C1 segment of cervical spinal cord (tissue), 14 donors: ENCODE measurements around the gene ITGB2.
A peak's percentile ranks its signal among the peaks of the same experiment; 100 is the strongest.
"Not testable (repeated sequence)": the region's sequence is repeated elsewhere in the genome, so short reads cannot be mapped to it uniquely, and the experiment has no call there.

ENCODE experiments used
- DNase-seq, 14 donors: peaks; one replicate each; lab custom pipeline; 2025; lab: John Stamatoyannopoulos, UW

ITGB2 gene

GRCh38 chr21:44942566-44942965, 21.9 kb upstream of the ITGB2 start:
- no peak for DNase-seq

GRCh38 chr21:44941567-44941966, 20.9 kb upstream of the ITGB2 start:
- DNase-seq, result no peak

- DNase-seq, result no peak
Observed at GRCh38 chr21:44940116-44940631, 19.5 kb upstream of the ITGB2 start.

GRCh38 chr21:44939532-44940115, 18.9 kb upstream of the ITGB2 start, which contains the start of gene SLX9:
SLX9 (plus strand) TSS chr21:44940029; CDS start chr21:44940058, 29 bp downstream.
- peak in 8 of 14 donors; percentile 21 to 80 (median 63) for DNase-seq

- no peak for DNase-seq
Observed at GRCh38 chr21:44938772-44939531, 18.3 kb upstream of the ITGB2 start.

- DNase-seq, result no peak
Observed at GRCh38 chr21:44935533-44935927, 14.8 kb upstream of the ITGB2 start.

- no peak for DNase-seq
Observed at GRCh38 chr21:44934797-44935532, 14.3 kb upstream of the ITGB2 start.

GRCh38 chr21:44934276-44934675, 13.6 kb upstream of the ITGB2 start:
- DNase-seq, result no peak

GRCh38 chr21:44933918-44934260, 13.2 kb upstream of the ITGB2 start:
- no peak for DNase-seq

GRCh38 chr21:44933199-44933917, 12.7 kb upstream of the ITGB2 start:
- DNase-seq, result no peak

- DNase-seq, result peak in 1 of 14 donors; percentile 17
Observed at GRCh38 chr21:44932408-44933181, 11.9 kb upstream of the ITGB2 start.

GRCh38 chr21:44931501-44932407, 11.1 kb upstream of the ITGB2 start:
- DNase-seq, result no peak

GRCh38 chr21:44931137-44931500, 10.4 kb upstream of the ITGB2 start:
- DNase-seq, result peak in 1 of 14 donors; percentile 30

- DNase-seq, result no peak
Observed at GRCh38 chr21:44930543-44930981, 9.9 kb upstream of the ITGB2 start.

- DNase-seq, result no peak
Observed at GRCh38 chr21:44929799-44930542, 9.3 kb upstream of the ITGB2 start.

GRCh38 chr21:44929242-44929798, 8.6 kb upstream of the ITGB2 start:
- no peak for DNase-seq

GRCh38 chr21:44928500-44929241, 8.0 kb upstream of the ITGB2 start:
- DNase-seq, result not testable (repeated sequence)
